Brain microvascular endothelial cell (primary cell): ENCODE results near the gene CLASP2.

Experiments used
- DNase-seq: peaks from one replicate; pipeline ENCODE4 v3.0.0-alpha.2; 2020
- H3K27ac ChIP-seq: fragments of 250-450 bp; sonication (Bioruptor Pico); 2 replicates; pipeline ENCODE4 v1.5.1; 2020; ENCODE audit warnings: mild to moderate bottlenecking, moderate library complexity
- H3K27me3 ChIP-seq: fragments of 250-450 bp; sonication (Bioruptor Pico); replicated peaks from 2 replicates; pipeline ENCODE4 v1.5.1; 2020; ENCODE audit warnings: mild to moderate bottlenecking
- H3K36me3 ChIP-seq: fragments of 250-450 bp; sonication (Bioruptor Pico); replicated peaks from 2 replicates; pipeline ENCODE4 v1.5.1; 2020; ENCODE audit warnings: mild to moderate bottlenecking
- H3K4me3 ChIP-seq: 2 replicates; pipeline ENCODE4 v1.5.1; 2011; ENCODE audit warnings: low read depth, mild to moderate bottlenecking, control low read depth, low read length, moderate library complexity
- CTCF ChIP-seq: IDR thresholded peaks from 2 replicates; pipeline ENCODE4 v1.5.1; 2011; ENCODE audit warnings: low read depth, mild to moderate bottlenecking, moderate library complexity, low read length, control low read depth, inconsistent platforms; ENCODE audit errors: missing control alignments
- in situ Hi-C: cut with HindIII; loops from 2 replicates; pipeline ENCODE4 v1.10.0; 2017; ENCODE audit warnings: low sequenced_read_pairs, low pct_ligation_motif_present

CLASP2 gene

GRCh38 chr3:33581666-33582065 lies 136.4 kb downstream of the CLASP2 start:
- Histone ChIP-seq H3K27me3 (no peaks in the 10 kb centered on the region), H3K4me3 (no peak overlapping the region), H3K36me3 (no peaks in the 10 kb centered on the region), H3K27ac (no peak overlapping the region)
- in situ Hi-C loops: no loop called here
- DNase-seq: no peak
- TF ChIP-seq CTCF: no peak

GRCh38 chr3:33579840-33580239 lies 138.2 kb downstream of the CLASP2 start:
- Histone ChIP-seq H3K36me3 (no peaks in the 10 kb centered on the region), H3K4me3 (no peak overlapping the region), H3K27me3 (no peaks in the 10 kb centered on the region), H3K27ac (no peak overlapping the region)
- in situ Hi-C loops: no loop called here
- no peak for TF ChIP-seq CTCF
- DNase-seq: no peak

GRCh38 chr3:33579178-33579510 lies 138.9 kb downstream of the CLASP2 start:
- H3K4me3 ChIP-seq: no peak overlapping the region
- TF ChIP-seq CTCF: no peak
- H3K27me3 ChIP-seq: no peaks in the 10 kb centered on the region
- H3K36me3 ChIP-seq: no peaks in the 10 kb centered on the region
- in situ Hi-C loops: no loop called here
- DNase-seq: no peak
- no peak overlapping the region for H3K27ac ChIP-seq

- peak; percentile 3 for DNase-seq
- no peak for TF ChIP-seq CTCF
- in situ Hi-C loops: no loop called here
- H3K4me3 ChIP-seq: no peak overlapping the region
- H3K36me3 ChIP-seq: no peaks in the 10 kb centered on the region
- H3K27ac ChIP-seq: peak overlapping the region; percentile 39
- no peaks in the 10 kb centered on the region for H3K27me3 ChIP-seq
Observed at GRCh38 chr3:33578325-33579177, 139.5 kb downstream of the CLASP2 start.

- in situ Hi-C loops: no loop called here
- DNase-seq: no peak
- Histone ChIP-seq H3K36me3 (no peaks in the 10 kb centered on the region), H3K27ac (no peak overlapping the region), H3K27me3 (no peaks in the 10 kb centered on the region), H3K4me3 (no peak overlapping the region)
- no peak for TF ChIP-seq CTCF
Observed at GRCh38 chr3:33577588-33577987, 140.5 kb downstream of the CLASP2 start.

GRCh38 chr3:33577173-33577572 lies 140.9 kb downstream of the CLASP2 start:
- no peak for TF ChIP-seq CTCF
- Histone ChIP-seq H3K27ac (no peak overlapping the region), H3K36me3 (no peaks in the 10 kb centered on the region), H3K27me3 (no peaks in the 10 kb centered on the region), H3K4me3 (no peak overlapping the region)
- no peak for DNase-seq
- in situ Hi-C loops: no loop called here
